Measurements from ENCODE around the gene ATG3.

DNA sequence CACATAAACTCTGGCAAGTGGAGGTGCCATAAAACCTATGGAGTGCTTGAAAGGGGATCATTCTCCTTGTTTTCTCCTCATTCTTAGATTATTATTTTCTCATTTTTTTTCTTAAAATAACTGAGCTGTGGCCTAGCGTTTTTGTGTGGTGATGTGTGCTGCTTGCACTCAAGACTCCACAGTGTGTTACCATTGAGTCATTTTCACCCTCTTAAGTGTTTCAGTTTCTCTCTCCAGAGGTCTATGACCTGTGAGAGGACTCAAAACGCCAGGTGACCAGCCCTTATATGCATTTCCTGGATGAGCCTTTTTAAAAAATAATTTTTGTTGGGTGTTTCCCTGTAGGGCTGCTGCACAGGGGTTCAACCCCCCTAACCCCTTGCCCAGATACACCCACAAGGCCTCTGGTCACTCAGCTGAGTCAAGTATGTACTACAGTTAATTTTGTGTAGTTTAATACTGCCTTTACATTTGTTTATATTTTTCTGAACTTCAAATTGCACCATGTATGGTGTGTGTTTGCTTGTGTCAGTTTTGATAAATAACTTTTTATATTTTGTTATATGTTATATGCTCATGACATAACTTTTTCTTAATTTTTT lies 47.1 kb downstream of the ATG3 start:
- TF ChIP-seq, protein P1, sequence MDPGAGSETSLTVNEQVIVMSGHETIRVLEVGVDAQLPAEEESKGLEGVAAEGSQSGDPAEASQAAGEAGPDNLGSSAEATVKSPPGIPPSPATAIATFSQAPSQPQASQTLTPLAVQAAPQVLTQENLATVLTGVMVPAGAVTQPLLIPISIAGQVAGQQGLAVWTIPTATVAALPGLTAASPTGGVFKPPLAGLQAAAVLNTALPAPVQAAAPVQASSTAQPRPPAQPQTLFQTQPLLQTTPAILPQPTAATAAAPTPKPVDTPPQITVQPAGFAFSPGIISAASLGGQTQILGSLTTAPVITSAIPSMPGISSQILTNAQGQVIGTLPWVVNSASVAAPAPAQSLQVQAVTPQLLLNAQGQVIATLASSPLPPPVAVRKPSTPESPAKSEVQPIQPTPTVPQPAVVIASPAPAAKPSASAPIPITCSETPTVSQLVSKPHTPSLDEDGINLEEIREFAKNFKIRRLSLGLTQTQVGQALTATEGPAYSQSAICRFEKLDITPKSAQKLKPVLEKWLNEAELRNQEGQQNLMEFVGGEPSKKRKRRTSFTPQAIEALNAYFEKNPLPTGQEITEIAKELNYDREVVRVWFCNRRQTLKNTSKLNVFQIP (CRISPR knock-in tag; IDR thresholded peaks at IDR 0.05; ENCODE audit: borderline replicate concordance, low read depth) = no peak
- no peak for TF ChIP-seq BACH2 (CRISPR knock-in tag; IDR thresholded peaks at IDR 0.05; ENCODE audit: borderline replicate concordance)
- TF ChIP-seq PPARA (CRISPR knock-in tag; IDR thresholded peaks at IDR 0.05; ENCODE audit: borderline replicate concordance) = no peak
- TF ChIP-seq ESRRG (CRISPR knock-in tag; IDR thresholded peaks at IDR 0.05) = no peak
- TF ChIP-seq, protein P2, sequence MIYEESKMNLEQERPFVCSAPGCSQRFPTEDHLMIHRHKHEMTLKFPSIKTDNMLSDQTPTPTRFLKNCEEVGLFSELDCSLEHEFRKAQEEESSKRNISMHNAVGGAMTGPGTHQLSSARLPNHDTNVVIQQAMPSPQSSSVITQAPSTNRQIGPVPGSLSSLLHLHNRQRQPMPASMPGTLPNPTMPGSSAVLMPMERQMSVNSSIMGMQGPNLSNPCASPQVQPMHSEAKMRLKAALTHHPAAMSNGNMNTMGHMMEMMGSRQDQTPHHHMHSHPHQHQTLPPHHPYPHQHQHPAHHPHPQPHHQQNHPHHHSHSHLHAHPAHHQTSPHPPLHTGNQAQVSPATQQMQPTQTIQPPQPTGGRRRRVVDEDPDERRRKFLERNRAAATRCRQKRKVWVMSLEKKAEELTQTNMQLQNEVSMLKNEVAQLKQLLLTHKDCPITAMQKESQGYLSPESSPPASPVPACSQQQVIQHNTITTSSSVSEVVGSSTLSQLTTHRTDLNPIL (CRISPR knock-in tag; IDR thresholded peaks at IDR 0.05; ENCODE audit: low read depth) = no peak
- no peak for TF ChIP-seq ZC3H10 (CRISPR knock-in tag; IDR thresholded peaks at IDR 0.05)
